GM21360 (cell line): ENCODE measurements around the gene MYCL.
"Not testable (repeated sequence)": the region's sequence is repeated elsewhere in the genome, so short reads cannot be mapped to it uniquely, and the experiment has no call there.

Source experiments
- ATAC-seq: cut with Tn5 transposase; IDR thresholded peaks from one replicate; pipeline ENCODE4 v1.9.1; 2021; ENCODE audit warnings: mild to moderate bottlenecking, moderate library complexity; ENCODE audit not compliant: unreplicated experiment

The MYCL gene

DNA sequence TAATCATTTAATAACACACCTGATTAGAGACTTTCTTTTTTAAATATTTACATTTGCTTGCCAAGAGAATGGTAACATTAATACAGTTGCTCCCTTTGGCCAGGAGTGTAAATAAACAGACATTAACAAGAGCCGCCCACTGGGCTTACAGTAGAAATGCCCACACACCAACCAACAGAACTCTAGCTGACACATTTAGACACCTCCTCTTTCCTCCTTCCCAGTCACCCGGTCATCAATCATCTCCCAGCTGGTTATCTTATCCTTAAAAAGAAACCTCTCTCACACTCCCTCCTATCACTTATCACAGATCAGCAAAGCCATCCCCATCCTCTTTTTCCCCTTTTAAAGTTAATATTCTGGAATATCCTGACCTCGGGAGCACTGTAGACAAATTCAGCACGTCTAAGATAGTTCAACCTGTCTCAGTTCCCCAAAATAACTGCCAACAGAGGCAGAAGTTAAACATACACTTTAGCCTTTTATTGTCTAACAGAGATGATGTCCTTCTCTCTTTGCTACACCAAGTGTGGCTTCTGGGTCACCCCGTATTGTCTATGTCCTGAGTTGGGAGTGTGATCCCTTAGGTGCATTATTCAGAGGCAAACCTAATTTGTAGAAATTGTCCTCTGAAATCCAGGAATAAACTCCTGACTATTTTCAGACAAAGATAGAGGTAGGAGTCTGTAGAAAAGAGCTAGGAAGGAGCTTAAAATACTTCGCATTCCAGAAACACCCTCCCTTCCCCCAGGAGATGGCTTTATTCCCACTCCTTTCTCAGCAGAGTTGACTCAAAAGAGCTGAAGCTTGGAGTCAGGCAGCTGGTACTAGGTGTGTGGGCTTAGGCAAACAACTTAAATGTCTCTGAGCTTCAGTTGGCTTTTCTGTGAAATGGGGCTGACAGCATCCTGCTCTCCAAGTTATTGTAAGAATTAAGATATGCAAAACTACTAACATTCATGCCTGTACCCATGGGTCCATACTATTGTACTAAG, 8.8 kb downstream of the MYCL start:
- ATAC-seq, result no peak

- ATAC-seq, result no peak
Observed at GRCh38 chr1:39890880-39891279, 10.8 kb downstream of the MYCL start.

- ATAC-seq, result no peak
Observed at GRCh38 chr1:39890273-39890672, 11.4 kb downstream of the MYCL start.

GRCh38 chr1:39886757-39887231, 14.9 kb downstream of the MYCL start:
- ATAC-seq, result no peak

DNA sequence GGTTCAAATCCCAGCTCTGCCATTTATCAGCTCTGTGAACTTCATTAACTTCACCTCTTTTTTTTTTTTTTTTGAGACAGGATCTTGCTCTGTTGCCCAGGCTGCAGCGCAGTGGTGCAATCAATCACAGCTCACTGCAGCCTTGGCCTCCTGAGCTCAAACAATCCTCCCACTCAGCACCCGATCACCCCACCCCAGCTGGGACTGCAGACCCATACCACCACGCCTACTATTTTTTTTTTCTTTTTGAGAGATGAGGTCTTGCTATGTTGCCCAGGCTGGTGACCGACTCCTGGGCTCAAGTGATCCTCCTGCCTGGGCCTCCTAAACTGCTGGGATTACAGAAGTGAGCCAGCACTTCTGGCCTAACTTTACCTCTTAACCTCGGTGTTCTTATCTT, 16.2 kb downstream of the MYCL start:
- ATAC-seq, result no peak

- ATAC-seq, result no peak
Observed at GRCh38 chr1:39882152-39882551, 19.6 kb downstream of the MYCL start.

GRCh38 chr1:39877980-39878956, 23.4 kb downstream of the MYCL start:
- no peak for ATAC-seq

DNA sequence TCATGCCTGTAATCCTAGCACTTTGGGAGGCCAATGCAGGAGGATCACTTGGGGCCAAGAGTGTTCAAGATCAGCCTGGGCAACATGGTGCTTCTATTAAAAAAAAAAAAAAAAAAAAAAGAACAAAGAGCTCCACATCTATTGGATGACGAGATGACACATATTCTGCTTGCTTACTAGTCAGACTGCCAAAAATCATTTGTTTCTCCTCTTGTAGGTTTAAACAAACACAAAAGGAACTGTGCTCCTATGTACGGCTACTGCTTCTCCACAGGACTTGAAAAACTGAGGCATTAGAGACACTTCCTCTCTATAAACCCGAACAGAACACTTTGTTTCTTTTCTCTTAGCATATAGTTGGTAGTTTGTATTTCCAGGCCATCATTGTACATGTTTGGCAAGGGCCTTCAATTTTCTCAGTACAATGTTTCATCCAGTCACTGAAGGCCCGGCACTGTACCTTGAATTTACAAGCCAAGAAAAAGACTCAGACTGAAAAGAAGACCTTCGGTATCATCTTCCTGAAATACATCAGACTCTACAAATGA, 24.4 kb downstream of the MYCL start:
- ATAC-seq, result no peak

GRCh38 chr1:39876144-39876543, 25.6 kb downstream of the MYCL start:
- ATAC-seq, result no peak

DNA sequence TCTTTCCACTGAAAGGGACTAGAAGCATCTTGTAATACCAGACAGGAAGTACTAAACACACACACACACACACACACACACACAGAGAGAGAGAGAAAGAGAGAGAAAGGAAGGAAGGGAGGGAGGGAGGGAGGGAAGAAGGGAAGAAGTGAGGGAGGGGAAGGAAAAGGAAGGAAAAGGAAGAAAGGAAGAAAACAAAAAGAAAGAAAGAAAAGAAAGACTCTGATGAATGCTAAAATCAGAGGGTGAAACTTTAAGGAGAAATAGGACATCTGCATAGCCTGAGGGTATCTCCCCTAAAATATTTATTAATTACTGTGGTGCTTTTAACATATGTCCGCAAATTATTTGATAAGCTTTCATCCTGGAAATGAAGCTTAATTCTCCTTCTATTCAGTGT, 29.0 kb downstream of the MYCL start:
- ATAC-seq, result no peak

DNA sequence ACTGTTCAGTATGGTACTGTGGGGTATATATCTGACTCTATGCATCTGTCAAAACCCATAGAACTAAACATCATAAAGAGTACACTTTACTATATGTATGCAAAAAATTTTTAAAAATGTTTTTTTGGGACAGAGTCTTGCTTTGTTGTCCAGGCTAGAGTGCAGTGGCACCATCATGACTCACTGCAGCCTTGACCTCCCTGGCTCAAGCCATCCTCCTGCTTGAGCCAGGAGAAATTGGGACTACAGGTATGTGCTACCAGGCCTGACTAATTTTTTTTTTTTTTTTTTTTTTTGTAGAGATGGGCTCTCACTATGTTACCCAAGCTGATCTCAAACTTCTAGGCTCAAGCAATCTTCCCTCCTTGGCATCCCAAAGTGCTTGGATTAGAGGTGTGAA, 29.9 kb downstream of the MYCL start:
- ATAC-seq, result no peak

DNA sequence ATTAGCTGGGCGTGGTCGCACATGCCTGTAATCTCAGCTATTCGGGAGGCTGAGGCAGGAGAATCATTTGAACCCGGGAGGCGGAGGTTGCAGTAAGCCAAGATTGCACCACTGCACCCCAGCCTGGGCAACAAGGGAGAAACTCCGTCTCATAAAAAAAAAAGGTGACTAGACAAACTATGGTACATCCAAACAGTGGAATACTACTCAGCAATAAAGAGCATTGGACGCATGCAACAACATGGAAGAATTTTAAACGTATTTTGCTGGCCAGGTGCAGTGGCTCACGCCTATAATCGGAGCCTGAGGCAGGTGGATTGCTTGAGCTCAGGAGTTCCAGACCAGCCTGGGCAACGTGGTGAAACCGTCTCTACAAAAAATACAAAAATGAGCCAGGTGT, 30.7 kb downstream of the MYCL start:
- ATAC-seq, result not testable (repeated sequence)

GRCh38 chr1:39869538-39870112, 32.1 kb downstream of the MYCL start:
- not testable (repeated sequence) for ATAC-seq

GRCh38 chr1:39866767-39867166, 35.0 kb downstream of the MYCL start:
- ATAC-seq, result no peak

GRCh38 chr1:39865762-39866161, 36.0 kb downstream of the MYCL start:
- ATAC-seq, result no peak

- ATAC-seq, result no peak
Observed at GRCh38 chr1:39863177-39863576, 38.5 kb downstream of the MYCL start.

- ATAC-seq, result no peak
Observed at GRCh38 chr1:39861003-39861402, 40.7 kb downstream of the MYCL start.

DNA sequence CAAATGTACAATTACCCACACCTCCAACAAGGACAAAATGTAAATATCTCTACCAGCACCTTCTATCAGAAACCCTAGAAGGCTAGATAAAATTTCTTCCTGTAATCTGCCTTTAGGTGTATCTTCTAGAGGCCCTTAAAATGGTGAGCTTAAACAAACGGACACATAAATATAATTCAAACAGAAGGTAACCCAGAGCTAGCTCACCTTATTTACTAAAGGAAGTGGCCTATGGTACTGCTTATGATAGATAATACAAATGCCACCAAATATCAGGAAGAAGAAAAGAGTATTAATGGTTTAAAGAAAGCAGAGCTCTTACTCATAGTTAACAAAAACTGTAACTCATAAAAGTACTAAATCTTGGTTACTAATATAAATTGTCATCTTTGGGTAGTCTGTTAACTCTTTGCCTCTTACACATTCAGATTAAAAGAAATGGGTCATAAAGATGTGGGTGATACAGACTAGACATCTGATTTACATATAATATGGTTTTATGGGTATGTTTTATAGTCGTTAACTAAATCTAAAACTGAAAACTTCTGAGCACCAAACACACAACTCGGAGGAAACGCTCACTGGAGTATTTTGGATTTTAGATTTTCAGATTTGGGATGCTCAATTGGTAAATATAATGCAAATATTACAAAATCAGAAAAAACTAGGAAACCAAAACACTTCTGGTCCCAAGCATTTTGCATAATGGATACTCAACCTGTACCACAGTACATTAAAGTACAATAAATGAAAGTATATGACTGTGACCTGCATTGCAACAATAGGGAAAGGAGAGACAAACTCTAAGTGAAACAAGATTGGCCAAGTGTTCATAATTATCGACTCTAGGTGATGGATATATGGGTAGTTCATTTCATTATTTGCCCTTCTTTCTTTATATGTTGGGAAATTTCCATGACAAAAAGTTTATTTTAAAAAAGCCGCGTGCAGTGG, 41.6 kb downstream of the MYCL start:
- ATAC-seq, result no peak

- no peak for ATAC-seq
Observed at GRCh38 chr1:39858315-39858714, 43.4 kb downstream of the MYCL start.
